GM18517 (cell line): ENCODE data around the gene FMNL1.

ENCODE experiments used
- ATAC-seq: cut with Tn5 transposase; IDR thresholded peaks from one replicate; pipeline ENCODE4 v1.9.1; 2021; ENCODE audit warnings: mild to moderate bottlenecking, moderate library complexity; ENCODE audit not compliant: unreplicated experiment

The FMNL1 gene

GRCh38 chr17:45256114-45256966 is 34.7 kb downstream of the FMNL1 start:
- ATAC-seq, result no peak

- ATAC-seq, result no peak
These were observed 35.4 kb downstream of the FMNL1 start for GRCh38 chr17:45257115-45257514.

GRCh38 chr17:45258981-45259380 is 37.3 kb downstream of the FMNL1 start:
- no peak for ATAC-seq

GRCh38 chr17:45260204-45260783 is 38.6 kb downstream of the FMNL1 start:
- no peak for ATAC-seq

GRCh38 chr17:45261577-45262515 is 40.2 kb downstream of the FMNL1 start, which contains the start of gene SPATA32:
SPATA32 (minus strand) TSS chr17:45262094; CDS start chr17:45262016, 78 bp downstream.
- ATAC-seq, result no peak

- ATAC-seq, result no peak
These were observed 41.1 kb downstream of the FMNL1 start for GRCh38 chr17:45262516-45263476.

GRCh38 chr17:45263477-45263860 is 41.8 kb downstream of the FMNL1 start:
- no peak for ATAC-seq

GRCh38 chr17:45264430-45264829 is 42.7 kb downstream of the FMNL1 start:
- ATAC-seq, result no peak

- no peak for ATAC-seq
These were observed 43.3 kb downstream of the FMNL1 start for GRCh38 chr17:45264988-45265387.

- ATAC-seq, result no peak
These were observed 44.1 kb downstream of the FMNL1 start for GRCh38 chr17:45265821-45266220.

GRCh38 chr17:45266372-45266926 is 44.8 kb downstream of the FMNL1 start:
- ATAC-seq, result no peak

- ATAC-seq, result no peak
These were observed 45.9 kb downstream of the FMNL1 start for GRCh38 chr17:45267436-45268055.

GRCh38 chr17:45269912-45270311 is 48.2 kb downstream of the FMNL1 start:
- no peak for ATAC-seq

- ATAC-seq, result no peak
These were observed 49.2 kb downstream of the FMNL1 start for GRCh38 chr17:45270828-45271418.

GRCh38 chr17:45271603-45272002 is 49.9 kb downstream of the FMNL1 start:
- no peak for ATAC-seq

GRCh38 chr17:45273551-45273957 is 51.9 kb downstream of the FMNL1 start:
- ATAC-seq, result no peak

GRCh38 chr17:45274033-45274432 is 52.3 kb downstream of the FMNL1 start:
- ATAC-seq, result no peak

GRCh38 chr17:45276031-45276430 is 54.3 kb downstream of the FMNL1 start:
- ATAC-seq, result no peak
